ENCODE data around the gene CEP131. TPM values are rescaled to one million over a fixed set of nuclear protein-coding genes. Genes with fewer than 3 reads are reported as not detected.

Gene CEP131
- total and polyA plus RNA-seq, 2 of the 8 experiments (the other 6 are each of a cell fraction or from before 2014, with no cell fraction given), result 5.9 to 23.2 TPM

DNA sequence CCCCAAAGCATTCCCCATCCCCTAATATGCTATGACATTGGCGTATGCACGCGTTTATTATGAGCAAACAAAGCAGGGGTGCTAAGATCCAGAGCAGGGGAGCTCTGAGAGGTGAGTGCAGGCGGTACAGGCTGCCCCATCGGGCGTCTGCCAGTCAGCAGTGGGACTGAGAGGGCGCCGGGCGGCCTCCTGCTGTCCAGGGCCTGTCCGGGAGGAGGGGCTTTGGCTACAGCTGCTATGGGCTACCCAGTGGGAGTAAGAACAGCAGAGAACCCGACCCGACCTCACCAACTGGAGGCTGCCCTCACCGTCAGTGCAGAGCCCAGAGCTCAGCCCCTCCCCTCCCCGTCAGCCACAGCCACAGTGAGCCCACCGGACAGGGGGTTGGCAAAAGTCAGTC lies 38.2 kb downstream of the CEP131 start:
- no peak overlapping the region for H3K4me3 ChIP-seq (ENCODE audit: extremely low read depth in 1 of 4, insufficient read depth in 2 of 4, low read depth in 3 of 4, low read length in 4 of 4)
- no peaks in the 10 kb centered on the region for H3K79me2 ChIP-seq (ENCODE audit: control insufficient read depth in 1 of 2, insufficient read depth in 2 of 2, low read length in 2 of 2)
- no peaks in the 10 kb centered on the region for H3K23me2 ChIP-seq (ENCODE audit: low read depth, low read length)
- no peak overlapping the region for H3K56ac ChIP-seq (replicated peaks; ENCODE audit: insufficient read length, low read depth, low read length)
- no peak overlapping the region for H4K91ac ChIP-seq (replicated peaks; ENCODE audit: insufficient read length, low read length)
- H2BK15ac ChIP-seq (ENCODE audit: low read length), result no peak overlapping the region
- no peak overlapping the region for H2AK5ac ChIP-seq (ENCODE audit: low read depth, low read length)
- H3K14ac ChIP-seq (ENCODE audit: insufficient read length), result no peak overlapping the region
- H2BK5ac ChIP-seq (ENCODE audit: low read depth, low read length), result no peak overlapping the region
- TF ChIP-seq RAD21 (IDR thresholded peaks at IDR 0.05 in 1 of 2, conservative IDR thresholded peaks at IDR 0.05 in 1 of 2; ENCODE audit: low read depth in 2 of 2, low read length in 2 of 2), result no peak; a peak in 1 of 4 replicates
- TF ChIP-seq SIRT6 (IDR thresholded peaks at IDR 0.05; ENCODE audit: low read length), result no peak
- TF ChIP-seq KDM5A (IDR thresholded peaks at IDR 0.05; ENCODE audit: low read length), result no peak
- no peaks in the 10 kb centered on the region for H3K27me3 ChIP-seq (replicated peaks in 1 of 4; ENCODE audit: control insufficient read depth in 3 of 4, extremely low read depth in 1 of 4, insufficient read depth in 3 of 4, low read length in 3 of 4)
- no peak for FAIRE-seq
- no peak overlapping the region for H3K9ac ChIP-seq (replicated peaks in 1 of 4; ENCODE audit: extremely low read depth in 1 of 4, low read depth in 3 of 4, low read length in 3 of 4)
- no peaks in the 10 kb centered on the region; a peak in 2 of 8 replicates for H3K36me3 ChIP-seq (ENCODE audit: control insufficient read depth in 2 of 4, insufficient read depth in 4 of 4, low read length in 3 of 4)
- H4K20me1 ChIP-seq (replicated peaks in 1 of 2; ENCODE audit: control insufficient read depth in 1 of 2, insufficient read depth in 2 of 2, low read length in 2 of 2), result peaks cover 0 to 3% of the 10 kb centered on the region in 2 experiments
- no peak overlapping the region for H3K4me2 ChIP-seq (ENCODE audit: insufficient read depth in 1 of 2, low read depth in 2 of 2, low read length in 2 of 2)
- no peak overlapping the region for H2AFZ ChIP-seq (ENCODE audit: low read length)
- DNase-seq (ENCODE audit: low read depth in 1 of 2, low spot score in 2 of 2), result no peak
- no peak overlapping the region for H3K23ac ChIP-seq (ENCODE audit: insufficient read length)
- H3K4ac ChIP-seq (replicated peaks; ENCODE audit: insufficient read length, low read depth, low read length), result no peak overlapping the region
- H3K9me3 ChIP-seq (ENCODE audit: insufficient read depth in 2 of 2, low read depth in 1 of 2, low read length in 1 of 2), result no peaks in the 10 kb centered on the region; a peak in 1 of 4 replicates
- peaks cover 0 to 5% (median under 1%) of the 10 kb centered on the region in 4 experiments; a peak in 2 of 7 replicates for H3K4me1 ChIP-seq (replicated peaks in 1 of 4; ENCODE audit: control insufficient read depth in 3 of 4, insufficient read depth in 4 of 4, low read length in 3 of 4)
- H3K18ac ChIP-seq (ENCODE audit: extremely low read depth, low read length), result no peak overlapping the region
- no peak overlapping the region for H2BK20ac ChIP-seq (ENCODE audit: low read length)
- H4K5ac ChIP-seq (ENCODE audit: insufficient read length, low read depth, low read length), result no peak overlapping the region
- H3K79me1 ChIP-seq (ENCODE audit: low read depth, low read length), result no peaks in the 10 kb centered on the region
- 66% methylated on average over 14 of the region's 15 CpGs; no CpG with 5 or more reads in 1 of the 2 experiments for WGBS, 2 experiments (ENCODE audit: extremely low coverage in 1 of 2, insufficient coverage in 1 of 2, insufficient read length in 1 of 2, insufficient replicate concordance in 2 of 2, low coverage in 1 of 2, low lambda C conversion rate in 2 of 2, missing lambda C conversion rate in 1 of 2)
- H3K27ac ChIP-seq (ENCODE audit: low read depth, low read length), result no peak overlapping the region
- no peak overlapping the region for H2BK120ac ChIP-seq (replicated peaks; ENCODE audit: low read depth, low read length)
- no peak overlapping the region for H2BK12ac ChIP-seq (ENCODE audit: low read depth, low read length)
- CTCF ChIA-PET (ENCODE audit: partially characterized antibody), result interaction anchor here (0.7 to 1.3 kb wide), 5 partner anchors 12 to 161 kb away, joined by 3 to 4 read pairs (median 3); no protein-coding TSS in a partner anchor
- peak overlapping the region; percentile 46; the same call in 1 of the 2 replicates for H4K8ac ChIP-seq (ENCODE audit: extremely low read depth, insufficient read depth, low read length)
- POLR2A ChIA-PET (ENCODE audit: partially characterized antibody), result interaction anchor here (0.9 to 1.6 kb wide), 4 partner anchors 14 to 21 kb away, joined by 3 read pairs; no protein-coding TSS in a partner anchor

Measured in H1 (cell line).